GM12891 (cell line): ENCODE measurements around the gene FUS.

Experiments used
- DNase-seq: peaks from one replicate; pipeline ENCODE4 v3.0.0; 2011; ENCODE audit warnings: low spot score; ENCODE audit not compliant: insufficient read length
- FAIRE-seq: peaks from 2 replicates; lab custom pipeline; 2011; peaks lifted over from hg19 to GRCh38; lab: Jason Lieb, UNC
- PAX5 ChIP-seq: IDR thresholded peaks from 2 replicates; pipeline ENCODE4 v1.6.1; 2011; ENCODE audit warnings: low read length, moderate library complexity, mild to moderate bottlenecking; ENCODE audit not compliant: insufficient read depth, severe bottlenecking
- POLR2A ChIP-seq: IDR thresholded peaks from 2 replicates; pipeline ENCODE4 v1.6.1; 2011; ENCODE audit warnings: low read depth, low read length, control low read depth
- POLR2AphosphoS5 ChIP-seq: IDR thresholded peaks from 2 replicates; pipeline ENCODE4 v1.6.1; 2011; ENCODE audit warnings: low read depth, low read length, control low read depth
- POU2F2 ChIP-seq: IDR thresholded peaks from 2 replicates; pipeline ENCODE4 v1.6.1; 2011; ENCODE audit warnings: low read depth, mild to moderate bottlenecking, control low read depth, low read length, moderate library complexity
- SPI1 ChIP-seq: IDR thresholded peaks from 2 replicates; pipeline ENCODE4 v1.6.1; 2011; ENCODE audit warnings: low read depth, low read length, control low read depth
- TAF1 ChIP-seq: IDR thresholded peaks from 2 replicates; pipeline ENCODE4 v1.6.1; 2011; ENCODE audit warnings: low read depth, low read length, control low read depth

FUS gene

DNA sequence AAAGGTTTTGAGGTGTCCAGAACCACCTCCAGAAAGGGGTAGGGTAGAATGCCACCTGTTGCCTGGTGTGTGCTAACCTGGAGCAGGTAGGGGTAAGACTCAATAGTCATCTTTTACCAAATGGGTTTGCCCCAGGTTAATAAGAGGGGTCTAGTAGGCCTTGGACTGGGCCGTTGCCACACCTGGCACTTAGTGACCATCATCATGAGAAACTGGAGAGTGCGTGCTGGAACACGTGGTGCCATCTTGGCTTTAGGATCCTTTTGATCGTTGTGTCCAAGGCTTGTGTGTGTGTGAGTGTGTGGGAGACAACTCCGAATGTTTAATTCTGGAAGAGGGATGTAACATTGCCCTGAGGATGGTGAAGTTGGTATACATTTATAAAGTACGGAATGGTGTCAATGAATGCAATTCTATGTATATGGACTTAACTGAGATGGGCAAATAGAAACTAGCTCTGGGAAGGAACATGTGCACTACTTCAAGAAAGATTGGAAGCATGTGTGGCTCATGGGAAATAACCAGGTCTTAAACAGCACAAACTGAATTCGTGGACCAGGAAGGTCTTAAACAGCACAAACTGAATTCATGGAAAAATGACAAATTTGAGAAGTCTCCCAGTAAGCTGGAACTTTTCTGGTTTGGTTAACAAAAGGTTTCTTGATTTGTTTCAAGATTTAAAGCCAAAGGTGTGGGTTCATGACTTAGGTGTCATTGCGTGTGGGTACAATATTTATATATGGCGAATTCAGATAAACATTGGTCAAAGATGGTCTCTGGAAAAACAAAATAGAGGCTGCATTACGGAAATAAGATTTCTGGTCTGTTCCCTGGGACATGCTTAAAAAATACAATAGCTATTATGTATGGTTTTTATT, 7.2 kb downstream of the FUS start:
- peak; percentile 28 for TF ChIP-seq POLR2A
- 0 out of 2 replicates have a peak, but pooled peaks have one; percentile 12 for TF ChIP-seq POU2F2
- peak; percentile 72 for TF ChIP-seq POLR2AphosphoS5
- no peak for TF ChIP-seq TAF1
- no peak for TF ChIP-seq SPI1
- TF ChIP-seq PAX5 = no peak
- FAIRE-seq (no peak), DNase-seq (no peak)

DNA sequence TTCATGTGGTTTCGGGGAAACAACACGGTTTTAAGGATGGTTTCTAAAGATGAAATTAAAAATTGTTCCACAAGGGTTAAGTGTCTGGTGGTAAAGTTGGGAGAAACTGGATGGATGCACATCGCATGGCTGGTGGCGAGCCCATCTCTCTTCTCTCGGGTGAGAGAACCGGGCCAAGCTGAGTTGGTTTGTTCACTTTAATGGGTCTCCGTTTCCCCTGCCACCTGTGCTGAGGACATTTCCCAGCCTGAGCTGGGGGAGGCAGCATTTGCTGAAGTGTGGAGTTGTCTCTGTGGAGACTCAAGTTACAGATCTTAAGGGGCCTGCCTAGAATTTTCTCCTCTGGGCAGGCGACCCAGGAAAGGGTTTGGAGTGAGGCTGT, 7.9 kb downstream of the FUS start:
- TF ChIP-seq TAF1 = no peak
- FAIRE-seq = no peak
- no peak for DNase-seq

DNA sequence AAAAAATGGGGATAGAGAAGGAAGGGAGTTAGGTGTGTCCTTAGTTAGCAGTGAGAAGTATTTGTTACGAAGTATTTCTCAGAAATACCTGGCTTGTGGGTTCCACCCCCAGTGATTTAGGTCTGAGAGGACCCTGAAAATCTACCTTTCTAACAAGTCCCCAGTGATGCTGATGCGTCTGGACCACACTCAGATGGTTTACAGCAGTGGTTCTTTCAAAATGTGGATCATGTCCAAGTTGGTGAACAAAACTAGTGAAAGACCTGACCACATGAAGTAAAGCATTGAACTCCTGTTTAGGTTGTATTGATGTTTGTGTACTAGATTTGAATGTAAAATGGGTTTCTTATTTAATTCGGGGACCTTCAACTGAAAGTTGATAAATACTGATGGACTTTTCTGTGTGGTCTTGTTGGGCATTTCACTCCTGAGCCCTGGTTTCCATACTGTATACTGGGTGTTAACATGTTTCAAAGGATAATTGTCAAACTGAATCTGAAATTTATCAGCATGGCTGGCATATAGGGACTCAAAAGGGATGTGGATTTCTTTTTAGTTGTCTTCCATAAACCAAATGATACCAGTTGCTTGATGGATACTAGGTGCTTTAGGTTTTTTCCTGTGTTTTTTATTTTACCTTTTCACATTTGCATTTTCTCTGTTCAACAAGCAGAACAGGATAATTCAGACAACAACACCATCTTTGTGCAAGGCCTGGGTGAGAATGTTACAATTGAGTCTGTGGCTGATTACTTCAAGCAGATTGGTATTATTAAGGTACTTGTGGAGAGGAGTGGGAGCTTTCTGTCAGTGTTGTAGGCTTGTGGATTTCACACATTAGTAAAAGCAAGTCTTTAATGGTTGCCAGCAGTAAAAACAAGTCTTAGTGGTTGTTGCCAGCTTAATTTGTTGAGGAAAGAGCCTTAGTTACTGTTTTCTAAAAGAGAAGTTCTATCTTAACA, 8.8 kb downstream of the FUS start:
- FAIRE-seq = no peak
- DNase-seq = no peak
- no peak for TF ChIP-seq TAF1
- peak; percentile 37; the same call in 1 of the 2 replicates for TF ChIP-seq POU2F2
- TF ChIP-seq PAX5 = no peak
- TF ChIP-seq POLR2A = peak; percentile 32; the same call in 1 of the 2 replicates
- TF ChIP-seq SPI1 = no peak
- TF ChIP-seq POLR2AphosphoS5 = peak; percentile 77; the same call in 1 of the 2 replicates

DNA sequence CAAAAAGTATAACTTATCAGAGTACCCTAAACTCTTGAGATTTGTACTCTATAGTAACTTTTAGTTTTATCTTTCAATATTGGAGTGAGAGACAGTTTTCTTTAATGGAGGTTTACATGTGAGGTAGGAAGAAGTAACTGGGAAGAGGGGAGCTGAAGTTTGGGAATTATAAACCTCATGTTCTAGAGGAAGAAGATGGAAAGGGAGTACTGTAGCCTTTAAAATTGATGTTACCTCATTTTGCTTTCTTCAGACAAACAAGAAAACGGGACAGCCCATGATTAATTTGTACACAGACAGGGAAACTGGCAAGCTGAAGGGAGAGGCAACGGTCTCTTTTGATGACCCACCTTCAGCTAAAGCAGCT, 9.5 kb downstream of the FUS start:
- no peak for TF ChIP-seq POU2F2
- peak; percentile 45; the same call in 1 of the 2 replicates for TF ChIP-seq POLR2A
- DNase-seq (no peak), FAIRE-seq (no peak)

DNA sequence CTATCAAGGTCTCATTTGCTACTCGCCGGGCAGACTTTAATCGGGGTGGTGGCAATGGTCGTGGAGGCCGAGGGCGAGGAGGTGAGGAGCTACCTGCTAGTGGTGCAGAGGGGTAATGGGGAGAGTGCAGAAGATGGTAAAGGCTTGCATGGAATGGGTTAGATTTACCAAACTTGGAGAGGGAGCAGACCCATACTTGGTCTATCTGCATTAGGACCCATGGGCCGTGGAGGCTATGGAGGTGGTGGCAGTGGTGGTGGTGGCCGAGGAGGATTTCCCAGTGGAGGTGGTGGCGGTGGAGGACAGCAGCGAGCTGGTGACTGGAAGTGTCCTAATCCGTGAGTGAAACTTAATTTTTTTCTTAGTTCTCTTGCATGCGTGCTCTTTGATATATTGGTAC, 10.1 kb downstream of the FUS start:
- FAIRE-seq (no peak), DNase-seq (no peak)
- peak; percentile 65; the same call in 1 of the 2 replicates for TF ChIP-seq POLR2A
- TF ChIP-seq SPI1 = no peak
- peak; percentile 62; the same call in 1 of the 2 replicates for TF ChIP-seq POU2F2
- TF ChIP-seq POLR2AphosphoS5 = peak; percentile 81

DNA sequence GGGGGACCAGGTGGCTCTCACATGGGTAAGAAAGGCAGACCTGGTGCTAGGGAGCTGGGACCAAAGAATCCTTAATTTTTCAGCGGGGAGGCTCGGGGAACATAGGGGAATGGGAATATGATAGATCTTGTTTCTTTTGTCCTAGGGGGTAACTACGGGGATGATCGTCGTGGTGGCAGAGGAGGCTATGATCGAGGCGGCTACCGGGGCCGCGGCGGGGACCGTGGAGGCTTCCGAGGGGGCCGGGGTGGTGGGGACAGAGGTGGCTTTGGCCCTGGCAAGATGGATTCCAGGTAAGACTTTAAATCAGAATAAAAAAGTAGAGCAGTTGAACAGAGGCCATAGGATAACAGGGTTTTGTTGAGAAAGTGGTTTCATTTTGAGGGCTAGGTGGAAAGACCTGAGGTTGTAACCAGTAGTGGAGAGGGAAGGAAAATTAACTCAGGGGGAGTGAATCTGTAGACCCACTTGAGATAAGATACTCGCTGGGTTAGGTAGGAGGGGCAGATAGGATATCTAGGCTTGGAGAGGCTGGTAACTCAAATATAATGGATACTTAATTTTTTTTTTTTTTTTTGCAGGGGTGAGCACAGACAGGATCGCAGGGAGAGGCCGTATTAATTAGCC, 11.0 kb downstream of the FUS start:
- no peak for DNase-seq
- FAIRE-seq = no peak
- peak; percentile 33; the same call in 1 of the 2 replicates for TF ChIP-seq POLR2AphosphoS5
- no peak for TF ChIP-seq TAF1

DNA sequence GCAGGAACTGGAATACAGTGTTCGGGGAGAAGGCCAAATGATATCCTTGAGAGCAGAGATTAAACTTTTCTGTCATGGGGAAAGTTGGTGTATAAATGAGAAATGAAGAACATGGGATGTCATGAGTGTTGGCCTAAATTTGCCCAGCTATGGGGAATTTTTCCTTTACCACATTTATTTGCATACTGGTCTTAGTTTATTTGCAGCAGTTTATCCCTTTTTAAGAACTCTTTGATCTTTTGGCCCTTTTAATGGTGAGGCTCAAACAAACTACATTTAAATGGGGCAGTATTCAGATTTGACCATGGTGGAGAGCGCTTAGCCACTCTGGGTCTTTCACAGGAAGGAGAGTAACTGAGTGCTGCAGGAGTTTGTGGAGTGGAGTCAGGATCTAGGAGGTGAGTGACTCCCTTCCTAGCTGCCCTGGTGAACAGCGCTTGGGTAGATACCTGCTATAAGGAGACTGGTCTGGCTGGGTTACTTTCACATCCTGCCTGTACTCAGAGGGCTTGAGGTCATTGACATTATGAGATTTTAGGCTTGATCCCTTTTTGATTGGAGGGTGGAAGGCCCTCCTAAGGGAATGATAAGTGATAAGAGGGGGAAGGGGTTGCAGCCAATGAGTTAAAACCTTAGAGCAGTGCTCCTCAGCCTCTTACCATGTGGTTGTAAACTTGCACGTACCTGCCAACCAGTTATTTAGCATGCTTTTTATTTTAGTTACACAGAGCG, 11.9 kb downstream of the FUS start:
- DNase-seq (no peak), FAIRE-seq (no peak)
- peak; percentile 83 for TF ChIP-seq POLR2AphosphoS5
- no peak for TF ChIP-seq PAX5
- no peak for TF ChIP-seq TAF1
- TF ChIP-seq POU2F2 = no peak
- peak; percentile 85 for TF ChIP-seq POLR2A
- TF ChIP-seq SPI1 = no peak

DNA sequence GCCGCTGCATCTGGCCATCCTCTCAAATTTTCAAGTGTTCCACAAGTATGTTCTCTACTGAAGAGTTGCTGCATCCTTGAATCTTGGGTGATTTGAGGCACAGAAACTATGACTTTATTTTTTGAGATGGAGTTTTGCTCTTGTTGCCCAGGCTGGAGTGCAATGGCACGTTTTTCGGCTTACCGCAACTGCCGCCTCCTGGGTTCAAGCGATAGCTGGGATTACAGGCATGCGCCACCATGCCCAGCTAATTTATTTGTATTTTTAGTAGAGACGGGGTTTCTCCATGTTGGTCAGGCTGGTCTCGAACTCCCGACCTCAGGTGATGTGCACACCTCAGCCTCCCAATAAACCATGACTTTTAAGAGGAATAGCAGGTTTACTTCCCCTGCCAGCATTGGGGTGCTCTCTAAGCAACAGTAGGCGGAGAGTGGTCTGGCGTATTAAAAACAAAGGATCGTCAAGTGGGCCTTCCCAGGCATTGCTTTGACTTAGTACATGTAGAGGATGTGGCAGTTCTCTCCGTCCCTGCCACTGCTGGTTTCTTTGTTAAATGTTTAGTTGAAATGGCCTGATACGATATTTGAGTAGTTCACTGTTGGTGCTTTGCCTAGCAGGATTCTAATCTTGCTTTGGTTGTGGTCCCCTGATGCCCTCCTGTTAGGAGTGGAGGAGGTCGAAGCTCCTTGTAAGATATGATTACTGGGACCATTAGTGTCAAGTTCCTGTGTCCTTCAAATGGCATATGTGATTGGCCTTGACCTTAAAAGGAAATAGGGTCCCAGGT, 13.1 kb downstream of the FUS start:
- FAIRE-seq = no peak
- TF ChIP-seq POLR2AphosphoS5 = peak; percentile 39; the same call in 1 of the 2 replicates
- TF ChIP-seq SPI1 = no peak
- no peak; the same call in 1 of the 2 replicates for TF ChIP-seq POLR2A

DNA sequence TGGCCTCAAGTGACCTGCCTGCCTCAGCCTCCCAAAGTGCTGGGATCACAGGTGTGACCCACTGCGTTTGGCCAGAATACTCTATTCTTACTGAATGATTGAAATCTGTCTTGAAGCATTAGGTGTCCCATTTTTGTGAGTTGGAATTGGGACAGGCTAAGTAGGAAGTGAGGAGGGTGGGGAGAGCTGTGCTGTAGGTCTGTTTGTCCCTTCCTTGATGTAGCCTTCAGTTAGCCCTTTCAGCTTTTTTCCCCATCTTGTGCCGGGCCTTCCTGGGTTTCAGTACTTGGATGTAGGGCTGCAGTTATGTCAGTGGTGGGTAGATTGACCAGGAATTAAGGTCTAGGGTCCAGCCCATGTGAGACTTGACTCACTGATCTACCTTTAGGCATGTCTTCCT, 13.9 kb downstream of the FUS start:
- TF ChIP-seq POLR2A = no peak
- peak; percentile 78; the same call in 1 of the 2 replicates for TF ChIP-seq POLR2AphosphoS5
- no peak for TF ChIP-seq PAX5
- TF ChIP-seq TAF1 = no peak
- TF ChIP-seq SPI1 = no peak
- no peak for TF ChIP-seq POU2F2
- DNase-seq = no peak
- FAIRE-seq = no peak

More for the DNA sequence above, 13.1 kb downstream of the FUS start:
- no peak for DNase-seq
